ENCODE data around the gene TMEM38B.
"Not testable (repeated sequence)": the region's sequence is repeated elsewhere in the genome, so short reads cannot be mapped to it uniquely, and the experiment has no call there.

TMEM38B gene

DNA sequence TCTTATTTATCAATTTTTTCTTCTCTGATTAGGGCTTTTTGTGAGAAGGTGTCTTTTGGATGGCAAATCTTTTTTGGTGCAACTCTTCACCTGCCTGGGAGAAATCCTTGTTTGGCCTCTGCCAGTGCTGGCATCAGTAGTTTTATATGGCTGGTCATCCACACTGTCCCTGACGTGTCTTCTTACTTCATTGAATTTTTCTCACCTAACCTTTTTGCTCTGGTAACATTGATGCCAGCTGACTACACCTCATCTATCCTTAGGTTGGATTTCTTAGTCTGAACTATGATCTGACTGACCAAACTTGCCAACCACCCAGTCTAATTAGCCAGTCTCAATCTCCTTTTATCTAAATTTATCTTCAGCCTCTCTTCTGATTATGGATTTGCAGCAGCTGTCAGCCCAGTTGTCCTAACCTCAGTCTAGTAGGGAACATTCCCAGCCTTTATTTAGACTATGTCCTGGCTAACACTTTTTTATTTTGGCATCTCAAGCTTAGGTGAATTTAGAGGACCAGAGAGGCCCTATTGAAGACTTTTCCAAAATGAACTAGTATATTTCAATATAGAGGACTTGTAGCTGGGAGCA, 10.6 kb upstream of the TMEM38B start:
- no peak for DNase-seq

DNA sequence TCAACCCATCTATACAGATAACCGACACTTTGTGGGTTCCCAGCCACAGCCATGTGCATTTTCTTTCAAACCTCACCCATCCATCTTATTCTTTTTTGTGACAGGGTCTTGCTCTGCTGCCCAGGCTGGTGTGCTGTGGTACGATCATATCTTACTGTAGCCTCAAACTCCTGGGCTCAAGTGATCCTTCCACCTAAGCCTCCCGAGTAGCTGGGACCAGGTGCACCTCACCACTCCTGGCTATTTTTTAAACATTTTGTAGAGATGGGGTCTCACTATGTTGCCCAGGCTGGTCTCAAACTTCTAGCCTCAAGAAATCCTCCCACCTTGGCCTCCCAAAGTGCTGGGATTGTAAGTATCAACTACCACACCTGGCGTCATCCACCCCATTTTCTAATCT, 7.4 kb upstream of the TMEM38B start:
- no peak for DNase-seq

DNA sequence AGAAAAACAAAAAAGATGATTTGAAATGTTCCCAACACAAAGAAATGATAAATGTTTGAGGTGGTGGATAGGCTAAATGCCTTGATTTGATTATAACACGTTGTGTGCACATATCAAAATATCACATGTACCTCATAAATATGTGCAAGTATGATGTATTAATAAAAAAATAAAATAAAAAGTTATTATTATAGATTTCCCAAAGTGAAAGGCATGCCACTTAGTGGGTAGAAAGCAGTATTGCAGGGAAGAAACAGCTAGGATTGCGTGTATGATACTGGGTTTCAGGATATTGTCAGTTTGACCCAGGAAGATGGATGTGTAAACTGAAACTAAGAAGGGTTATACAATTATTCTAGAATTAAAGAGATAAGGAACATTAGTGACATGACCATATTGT, 3.6 kb upstream of the TMEM38B start:
- peak; percentile 11 to 15 for DNase-seq

DNA sequence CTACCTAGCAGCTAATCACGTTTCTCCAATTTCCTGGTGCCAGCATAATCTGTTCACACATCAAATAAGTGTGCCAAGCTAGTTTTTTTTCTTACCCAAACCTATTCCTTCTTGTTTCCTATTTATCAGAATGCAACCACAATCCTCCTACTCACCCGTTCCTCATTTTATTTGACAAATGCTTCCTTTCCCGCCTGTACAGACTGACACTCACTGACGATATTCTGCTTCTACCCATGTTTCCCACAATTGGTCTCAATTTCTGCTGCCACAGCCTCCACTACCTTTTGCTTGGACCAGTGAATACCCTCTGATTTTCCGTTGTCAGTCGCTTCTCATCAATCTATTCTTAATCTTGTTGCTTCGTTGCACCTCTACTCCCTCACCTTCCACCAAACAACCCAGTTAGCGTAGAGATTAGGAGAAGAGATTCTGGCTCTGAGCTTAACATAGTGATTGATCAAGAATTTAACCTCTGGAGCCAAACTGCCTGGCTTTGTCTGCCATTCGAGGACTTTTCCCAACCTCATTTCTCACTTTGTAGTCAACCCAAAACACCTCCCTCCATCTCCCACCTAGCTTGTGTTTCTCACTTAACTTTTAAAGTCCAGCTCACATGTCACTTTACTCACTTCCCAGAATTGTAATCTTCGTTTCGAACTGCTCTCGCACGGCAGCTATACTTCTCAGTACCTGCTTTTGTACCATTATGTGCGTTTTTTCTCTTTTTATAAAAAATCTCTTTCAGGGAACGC, 729 bp upstream of the TMEM38B start:
- peak; percentile 37 to 47 for DNase-seq

DNA sequence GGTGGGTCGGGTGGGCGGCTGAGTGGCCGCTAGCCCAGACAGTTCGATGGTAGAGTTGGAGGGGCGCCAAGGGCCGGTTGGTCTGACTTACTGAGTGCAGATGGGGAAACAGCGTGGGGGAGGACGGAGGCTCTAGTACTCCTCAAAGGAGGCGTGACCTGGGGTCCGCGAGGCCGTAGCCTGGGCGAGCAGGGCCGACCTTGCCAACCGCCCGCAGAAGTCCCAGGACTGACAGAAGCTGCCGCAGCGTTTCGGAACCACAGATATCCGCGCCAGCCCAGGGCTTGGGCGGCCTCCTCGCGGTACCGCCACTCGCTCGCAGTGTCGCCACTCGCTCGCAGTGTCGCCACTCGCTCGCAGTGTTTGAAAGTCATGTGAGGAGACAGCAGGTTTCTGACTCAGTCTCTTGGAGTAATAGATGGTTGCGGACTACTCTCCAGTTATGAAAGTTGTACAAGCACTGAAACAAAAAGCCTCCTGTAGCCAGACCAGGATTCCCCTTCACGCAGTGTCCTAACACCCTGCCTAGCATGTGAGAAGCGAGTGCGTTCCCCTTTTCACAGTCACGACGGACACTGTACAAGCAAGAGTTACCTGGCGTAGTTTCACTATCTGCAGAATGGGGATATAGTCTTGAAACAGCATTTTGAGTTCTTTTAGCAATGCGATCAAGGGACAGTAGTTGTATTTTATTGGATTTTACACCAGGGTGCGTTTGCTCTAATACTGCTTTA, 674 bp downstream of the TMEM38B start:
- peak; percentile 75 to 89 for DNase-seq

DNA sequence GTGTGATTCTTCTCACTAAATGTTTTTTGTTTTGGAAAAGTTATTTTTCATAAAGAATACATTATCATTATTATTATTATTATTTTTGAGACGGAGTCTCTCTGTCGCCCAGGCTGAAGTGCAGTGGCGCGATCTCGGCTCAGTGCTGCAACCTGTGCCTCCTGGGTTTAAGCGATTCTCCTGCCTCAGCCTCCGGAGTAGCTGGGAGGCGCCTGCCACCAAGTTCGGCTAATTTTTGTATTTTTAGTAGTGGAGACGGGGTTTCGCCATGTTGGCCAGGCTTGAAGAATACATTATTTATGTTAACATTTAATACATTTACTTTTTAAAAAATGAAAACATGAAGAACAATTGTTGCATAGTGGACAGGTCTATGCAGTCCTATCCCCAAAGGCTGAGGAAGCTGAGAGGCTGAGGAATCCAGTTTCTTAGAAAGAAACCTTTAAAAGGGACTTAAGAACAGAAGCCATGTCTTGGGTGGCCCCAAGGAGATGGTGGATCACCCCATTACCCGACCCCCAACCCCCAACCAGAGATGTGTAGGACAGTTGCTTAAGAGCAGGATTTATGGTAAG, 2.0 kb downstream of the TMEM38B start:
- no peak for DNase-seq

DNA sequence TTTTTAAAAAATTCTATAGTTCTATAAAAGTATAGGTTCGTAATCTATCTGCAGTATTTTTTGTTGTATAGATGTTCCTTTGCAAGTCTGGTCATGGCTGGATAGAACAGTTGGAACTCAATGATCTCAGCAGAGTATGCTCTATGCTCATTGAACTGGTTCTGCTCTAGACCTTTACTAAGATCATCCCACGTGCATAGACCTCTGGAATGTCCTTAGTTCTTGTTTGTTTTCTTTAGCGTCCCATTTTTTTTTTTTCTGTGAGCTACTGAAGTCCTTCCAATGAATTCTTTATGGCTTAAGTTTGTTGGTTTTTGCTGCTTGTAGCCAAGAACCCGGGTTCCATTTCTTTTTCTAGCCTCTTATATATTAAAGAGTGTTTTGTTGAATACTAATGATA, 3.5 kb downstream of the TMEM38B start:
- DNase-seq: no peak

DNA sequence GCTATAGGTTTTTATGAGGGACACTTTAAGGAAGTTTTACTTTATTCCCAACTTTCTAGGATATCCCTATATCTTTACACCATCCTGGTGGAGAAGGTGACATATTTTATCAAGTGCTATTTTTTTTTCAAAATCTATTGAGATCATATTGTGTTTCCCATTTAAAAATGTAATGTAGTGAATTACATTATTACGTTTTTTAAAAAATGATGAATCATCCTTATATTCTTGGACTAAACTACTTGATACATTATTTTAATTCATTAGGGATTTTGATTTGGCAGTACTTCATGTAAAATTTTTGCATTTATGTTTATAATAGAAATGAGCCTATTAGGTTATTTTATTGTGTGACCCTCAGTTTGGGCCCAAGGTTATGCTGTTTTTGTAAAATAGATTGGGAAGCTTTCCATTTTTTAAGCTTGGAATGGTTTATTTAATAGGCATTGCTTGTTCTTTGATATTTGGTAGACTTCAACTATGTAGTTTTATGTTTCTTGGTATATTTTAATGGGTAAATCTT, 4.1 kb downstream of the TMEM38B start:
- no peak for DNase-seq

DNA sequence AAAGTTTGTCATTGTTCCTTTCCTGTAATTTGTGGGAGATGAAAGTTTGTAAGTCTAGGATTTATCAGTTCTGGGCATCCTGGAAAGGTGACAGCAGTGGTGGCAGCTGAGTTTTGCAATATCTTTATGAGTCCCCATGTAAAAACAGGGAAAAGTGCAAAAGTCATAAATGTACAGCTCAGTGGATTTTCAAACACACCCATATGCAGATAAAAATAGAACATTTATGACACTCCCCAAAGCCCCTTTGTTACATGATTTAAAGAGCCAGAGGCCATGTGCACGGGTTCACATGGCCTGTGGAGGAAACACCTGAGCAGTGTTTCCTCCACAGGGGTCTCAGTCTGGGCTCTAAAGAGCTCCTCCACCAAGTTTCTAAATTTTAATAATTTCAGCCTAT, 6.3 kb downstream of the TMEM38B start:
- no peak for DNase-seq

DNA sequence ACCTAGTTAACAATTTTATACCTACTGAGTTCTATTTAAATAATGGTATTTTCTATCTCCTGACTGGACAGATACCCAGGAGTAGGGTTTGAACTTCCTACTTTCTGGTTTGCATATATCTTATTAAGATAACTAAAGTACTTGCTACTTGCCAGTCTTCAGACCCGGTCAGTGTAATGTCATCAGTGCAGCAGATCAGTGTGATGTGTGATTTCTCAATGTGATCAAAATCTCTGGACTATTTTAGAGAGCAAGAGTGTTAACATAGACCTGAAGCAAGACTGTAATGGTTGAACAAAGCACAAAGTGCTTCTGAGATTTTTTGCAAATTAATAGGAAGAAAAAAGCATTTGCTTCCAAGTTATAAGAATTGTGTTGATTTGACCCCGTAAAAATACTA, 6.8 kb downstream of the TMEM38B start:
- DNase-seq: no peak

DNA sequence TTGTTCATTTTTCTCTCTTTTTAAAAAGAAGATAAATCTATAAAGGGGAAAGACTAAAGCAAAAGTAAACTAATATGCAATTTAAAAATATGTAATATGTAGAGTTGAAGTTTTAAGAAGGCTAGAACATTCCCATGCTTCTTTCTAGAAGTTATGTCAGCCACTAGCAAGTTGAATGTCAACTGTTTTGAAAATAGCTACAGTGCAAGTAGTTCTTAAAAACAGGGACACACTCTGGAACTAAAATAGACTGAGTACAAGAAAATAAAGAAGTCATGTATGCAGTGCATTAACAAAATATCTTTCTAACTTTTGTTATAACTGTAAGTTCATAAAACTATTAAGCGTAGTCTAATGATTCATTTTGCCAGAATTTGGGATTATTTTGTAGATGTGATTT, 7.9 kb downstream of the TMEM38B start:
- no peak for DNase-seq

DNA sequence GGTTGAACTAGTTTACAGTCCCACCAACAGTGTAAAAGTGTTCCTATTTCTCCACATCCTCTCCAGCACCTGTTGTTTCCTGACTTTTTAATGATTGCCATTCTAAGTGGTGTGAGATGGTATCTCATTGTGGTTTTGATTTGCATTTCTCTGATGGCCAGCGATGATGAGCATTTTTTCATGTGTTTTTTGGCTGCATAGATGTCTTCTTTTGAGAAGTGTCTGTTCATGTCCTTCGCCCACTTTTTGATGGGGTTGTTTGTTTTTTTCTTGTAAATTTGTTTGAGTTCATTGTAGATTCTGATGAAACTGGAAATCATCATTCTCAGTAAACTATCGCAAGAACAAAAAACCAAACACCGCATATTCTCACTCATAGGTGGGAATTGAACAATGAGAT, 9.3 kb downstream of the TMEM38B start:
- DNase-seq: not testable (repeated sequence)

DNA sequence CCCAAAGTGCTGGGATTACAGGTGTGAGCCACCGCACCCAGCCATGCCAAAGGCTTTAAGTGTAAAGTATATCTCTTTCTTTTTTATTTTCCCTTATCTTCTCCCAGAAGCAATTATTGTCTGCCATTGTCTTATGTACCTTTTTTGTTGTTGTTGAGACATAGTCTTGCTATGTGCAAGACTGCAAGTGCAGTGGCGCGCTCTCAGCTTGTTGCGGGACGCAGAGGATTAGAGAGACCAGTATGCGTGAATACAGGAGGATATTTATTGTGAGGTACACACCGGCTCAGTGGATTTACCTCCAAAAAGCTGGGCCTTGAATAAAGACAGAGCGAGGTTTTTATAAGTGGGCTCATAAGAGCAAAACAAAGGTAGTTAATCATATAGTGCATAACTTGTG, 11.8 kb downstream of the TMEM38B start:
- DNase-seq: no peak

DNA sequence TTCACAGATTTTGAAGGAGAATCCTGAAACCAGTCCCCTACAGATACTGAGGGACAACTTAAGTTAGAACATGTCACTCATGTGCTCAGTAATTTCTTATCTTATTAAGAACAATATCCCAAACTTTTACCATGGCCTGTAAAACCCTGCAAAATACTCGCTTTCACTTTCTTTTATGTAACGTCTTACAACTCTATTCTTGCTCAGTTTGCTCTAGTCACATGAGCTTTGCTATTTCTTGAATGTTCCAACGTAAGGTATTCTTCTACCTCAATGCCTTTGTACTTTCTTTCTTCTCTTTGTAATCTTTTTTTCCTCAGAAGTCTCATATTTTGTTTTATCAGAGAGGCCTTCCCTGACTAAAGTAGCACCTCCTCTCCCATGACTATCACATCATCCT, 14.1 kb downstream of the TMEM38B start:
- peak in 1 of 2 donors; percentile 6 for DNase-seq

DNA sequence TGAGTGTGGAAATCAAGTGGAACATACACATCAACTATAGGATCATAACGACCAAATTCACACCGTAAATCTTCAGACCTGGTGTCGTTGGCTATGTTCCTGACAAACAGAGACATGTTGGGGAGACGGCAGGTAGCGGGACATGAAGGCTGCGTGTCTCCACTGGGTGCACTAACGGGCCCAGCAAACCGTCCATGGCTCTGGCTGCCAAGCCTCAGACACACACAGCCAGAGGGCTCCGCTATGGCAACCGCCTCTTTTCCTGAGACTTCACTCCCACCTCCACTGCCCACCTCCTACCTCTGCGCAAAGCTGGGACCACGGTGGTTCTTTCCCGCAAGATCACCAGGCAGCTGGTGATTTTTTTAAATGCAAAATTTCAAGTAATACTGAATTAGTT, 16.3 kb downstream of the TMEM38B start:
- DNase-seq: no peak

DNA sequence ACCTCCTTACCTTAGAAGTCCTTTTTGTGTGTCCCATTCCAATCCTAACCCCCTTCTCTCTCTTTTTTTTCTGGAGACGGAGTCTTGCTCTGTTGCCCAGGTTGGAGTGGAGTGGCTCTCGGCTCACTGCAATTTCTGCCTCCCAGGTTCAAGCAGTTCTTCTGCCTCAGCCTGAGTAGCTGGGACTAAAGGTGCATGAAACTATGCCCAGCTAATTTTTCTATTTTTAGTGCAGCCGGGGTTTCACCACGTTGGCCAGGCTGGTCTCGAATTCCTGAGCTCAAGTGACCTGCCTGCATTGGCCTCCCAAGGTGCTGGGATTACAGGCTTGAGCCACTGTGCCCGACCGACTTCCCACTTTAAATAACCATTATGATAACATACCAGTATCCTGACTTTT, 17.5 kb downstream of the TMEM38B start:
- DNase-seq: no peak

DNA sequence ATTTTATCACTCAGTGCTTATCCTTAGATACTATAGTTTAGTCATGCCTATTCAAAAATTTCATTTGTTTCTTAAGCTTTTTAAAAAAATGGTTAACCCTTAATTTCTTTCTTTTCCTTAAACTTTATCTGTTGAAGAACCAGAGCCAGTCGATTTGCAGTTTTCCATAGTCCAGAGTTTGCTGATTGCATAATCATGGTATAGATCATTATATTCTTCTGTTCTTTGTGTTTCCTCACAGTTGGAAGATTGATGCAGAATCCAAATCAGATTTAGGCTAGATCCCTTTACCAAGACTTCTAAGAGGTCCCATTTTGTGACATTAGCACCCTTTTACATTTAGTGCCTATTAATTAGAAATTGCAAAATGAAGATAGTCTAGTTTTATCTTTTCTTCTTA, 18.0 kb downstream of the TMEM38B start:
- no peak for DNase-seq

DNA sequence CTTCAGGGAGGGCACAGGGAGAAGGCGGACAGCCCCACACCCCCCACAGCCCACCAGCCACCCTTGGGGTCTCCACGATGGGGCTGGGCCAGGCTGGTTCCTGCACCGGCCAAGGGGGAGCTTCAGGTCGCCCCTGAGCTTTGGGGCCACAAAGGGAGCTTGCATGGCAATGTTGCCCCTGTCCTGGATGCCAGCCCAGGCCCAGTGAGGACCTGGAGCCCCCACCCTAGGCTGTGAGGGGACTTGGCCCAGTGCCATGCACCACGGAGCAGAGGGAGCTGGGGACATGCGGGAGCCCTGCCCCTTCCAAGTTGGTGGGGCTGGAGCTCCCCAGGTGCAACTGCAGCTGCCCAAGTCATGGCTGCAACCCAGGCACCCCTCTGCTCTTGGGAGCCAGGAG, 18.4 kb downstream of the TMEM38B start:
- DNase-seq: no peak

DNA sequence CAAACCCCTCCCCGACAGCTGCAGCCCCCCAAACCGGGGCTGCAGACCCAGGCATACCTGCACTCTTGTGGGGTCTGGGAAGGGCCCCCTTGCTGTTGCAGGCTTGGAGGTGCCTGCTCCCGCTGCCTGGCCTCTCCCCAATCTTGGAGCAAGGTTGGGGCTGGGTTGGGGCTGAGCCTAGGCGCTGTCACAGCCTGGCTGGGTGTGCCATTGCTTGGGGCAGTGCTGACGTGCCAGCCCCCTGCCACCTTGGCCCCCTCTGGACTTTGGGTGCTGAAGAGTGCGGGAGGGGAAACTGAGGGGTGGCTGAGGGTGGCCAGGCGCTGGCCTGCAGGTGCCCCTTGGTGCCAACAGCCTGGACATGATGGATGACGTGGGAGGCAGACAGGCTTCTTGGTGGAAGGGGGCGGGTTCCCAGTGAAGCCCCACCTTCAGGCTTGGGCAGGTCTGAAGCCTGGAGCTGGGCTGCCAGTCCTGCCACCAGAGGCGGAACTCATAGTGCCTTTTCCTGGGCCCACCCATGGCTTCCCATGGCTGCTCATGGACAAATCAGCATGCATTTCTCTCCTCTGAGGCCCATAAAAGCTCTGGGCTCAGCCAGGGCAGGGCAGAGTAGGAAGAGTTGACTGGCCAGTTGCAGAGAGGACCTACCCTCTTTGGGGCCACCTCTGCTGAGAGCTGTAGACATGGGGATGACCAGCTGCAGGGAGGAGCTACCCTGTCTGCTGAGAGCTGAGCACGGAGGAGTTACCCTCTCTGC, 19.1 kb downstream of the TMEM38B start:
- DNase-seq: no peak

DNA sequence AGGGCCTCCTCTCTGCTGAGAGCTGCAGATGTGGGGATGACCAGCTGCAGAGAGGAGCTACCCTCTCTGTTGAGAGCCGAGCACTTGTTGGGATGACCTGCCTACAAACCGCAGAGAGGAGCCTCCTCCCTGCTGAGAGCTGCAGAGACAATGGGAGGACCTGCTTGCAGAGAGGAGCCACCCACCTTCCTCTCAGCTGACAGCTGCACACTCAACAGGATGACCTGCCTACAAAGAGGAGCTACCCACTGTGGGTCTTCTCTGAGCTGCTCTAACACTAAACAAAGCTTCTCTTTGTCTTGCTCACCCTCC, 19.6 kb downstream of the TMEM38B start:
- DNase-seq: no peak

DNA sequence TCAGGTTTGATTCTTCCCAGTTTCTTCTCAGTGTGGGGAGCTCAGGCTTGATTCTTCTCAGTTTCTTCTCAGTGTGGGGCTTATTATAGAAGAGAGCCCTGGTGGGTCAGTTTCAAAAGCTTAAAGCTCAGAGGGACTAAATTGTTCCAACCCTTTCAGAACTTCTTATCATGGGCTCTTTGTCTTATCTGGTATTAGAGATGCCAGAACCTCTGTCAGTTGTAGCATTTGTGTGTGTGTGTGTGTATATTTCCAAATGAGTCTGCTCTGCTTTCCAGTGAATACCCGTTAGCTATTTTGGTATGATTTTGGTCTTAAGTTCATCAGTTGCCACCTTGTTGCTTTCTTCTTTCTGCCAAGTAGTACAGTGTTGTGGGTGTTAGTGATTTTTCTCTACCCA, 21.8 kb downstream of the TMEM38B start:
- no peak for DNase-seq

DNA sequence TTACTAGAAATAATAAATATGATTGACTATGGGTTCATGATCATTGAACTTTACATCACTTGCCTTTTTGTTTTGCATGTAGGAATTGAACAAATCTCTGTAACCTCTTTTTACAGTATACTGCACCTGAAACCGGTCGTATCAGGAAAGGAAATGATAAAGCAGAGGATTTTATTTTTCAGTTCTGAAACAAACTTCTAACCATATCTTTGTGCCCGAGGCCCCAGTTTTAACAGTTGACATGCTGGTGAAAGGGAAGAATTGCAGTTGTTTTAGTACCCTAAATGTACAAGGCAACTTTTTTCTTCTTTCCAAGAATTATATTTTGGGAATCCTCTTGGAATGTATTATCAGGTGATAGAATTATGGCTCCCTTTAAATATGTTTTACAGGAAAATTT, 27.8 kb downstream of the TMEM38B start:
- DNase-seq: no peak

DNA sequence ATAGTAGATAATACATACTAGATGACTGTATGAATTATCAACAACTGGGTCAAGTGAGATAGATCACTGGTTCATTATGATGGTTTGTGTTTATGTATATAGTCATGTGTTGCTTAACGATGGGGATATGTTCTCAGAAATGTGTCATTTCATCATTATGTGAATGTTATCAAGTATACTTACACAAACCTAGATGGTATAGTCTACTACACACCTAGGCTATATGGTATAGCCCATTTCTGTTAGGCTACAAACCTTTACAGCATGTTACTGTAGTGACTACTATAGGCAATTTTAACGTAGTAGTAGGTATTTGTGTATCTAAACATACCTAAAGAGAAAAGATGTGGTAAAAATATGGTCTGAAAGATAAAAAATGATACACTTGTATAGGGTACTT, 31.0 kb downstream of the TMEM38B start:
- no peak for DNase-seq
